Measurements from ENCODE around the gene GNAI2.
"Not testable (repeated sequence)": the region's sequence is repeated elsewhere in the genome, so short reads cannot be mapped to it uniquely, and the experiment has no call there.

GNAI2 gene

GRCh38 chr3:50245251-50245745, 9.3 kb downstream of the GNAI2 start:
- DNase-seq (ENCODE audit: low read depth): no peak

GRCh38 chr3:50245831-50246516, 10.0 kb downstream of the GNAI2 start:
- DNase-seq (ENCODE audit: low read depth): no peak

- DNase-seq (ENCODE audit: low read depth): no peak
These were observed 10.5 kb downstream of the GNAI2 start for GRCh38 chr3:50246517-50246954.

GRCh38 chr3:50248387-50248786, 12.4 kb downstream of the GNAI2 start:
- DNase-seq (ENCODE audit: low read depth): no peak

GRCh38 chr3:50249457-50249856, 13.5 kb downstream of the GNAI2 start:
- no peak for DNase-seq (ENCODE audit: low read depth)

- DNase-seq (ENCODE audit: low read depth): no peak
These were observed 14.5 kb downstream of the GNAI2 start for GRCh38 chr3:50250514-50250913.

GRCh38 chr3:50251220-50251619, 15.2 kb downstream of the GNAI2 start:
- no peak for DNase-seq (ENCODE audit: low read depth)

GRCh38 chr3:50254577-50255250, 18.7 kb downstream of the GNAI2 start:
- DNase-seq (ENCODE audit: low read depth): no peak

- no peak for DNase-seq (ENCODE audit: low read depth)
These were observed 19.2 kb downstream of the GNAI2 start for GRCh38 chr3:50255251-50255615.

- DNase-seq (ENCODE audit: low read depth): no peak
These were observed 21.2 kb downstream of the GNAI2 start for GRCh38 chr3:50256978-50257890.

GRCh38 chr3:50258029-50258680, 22.2 kb downstream of the GNAI2 start:
- DNase-seq (ENCODE audit: low read depth): no peak

GRCh38 chr3:50258979-50259378, 23.0 kb downstream of the GNAI2 start:
- DNase-seq (ENCODE audit: low read depth): no peak

GRCh38 chr3:50259432-50260026, 23.5 kb downstream of the GNAI2 start:
- DNase-seq (ENCODE audit: low read depth): no peak

- no peak for DNase-seq (ENCODE audit: low read depth)
These were observed 24.3 kb downstream of the GNAI2 start for GRCh38 chr3:50260027-50260941.

GRCh38 chr3:50260942-50261441, 25.0 kb downstream of the GNAI2 start:
- no peak for DNase-seq (ENCODE audit: low read depth)

- DNase-seq (ENCODE audit: low read depth): no peak
These were observed 25.5 kb downstream of the GNAI2 start for GRCh38 chr3:50261505-50261904.

- not testable (repeated sequence) for DNase-seq (ENCODE audit: low read depth)
These were observed 26.2 kb downstream of the GNAI2 start for GRCh38 chr3:50262200-50262599.

GRCh38 chr3:50262778-50263177, 26.8 kb downstream of the GNAI2 start:
- DNase-seq (ENCODE audit: low read depth): no peak

- no peak for DNase-seq (ENCODE audit: low read depth)
These were observed 27.7 kb downstream of the GNAI2 start for GRCh38 chr3:50263478-50264382.
